ENCODE measurements around the gene TEX261.

DNA sequence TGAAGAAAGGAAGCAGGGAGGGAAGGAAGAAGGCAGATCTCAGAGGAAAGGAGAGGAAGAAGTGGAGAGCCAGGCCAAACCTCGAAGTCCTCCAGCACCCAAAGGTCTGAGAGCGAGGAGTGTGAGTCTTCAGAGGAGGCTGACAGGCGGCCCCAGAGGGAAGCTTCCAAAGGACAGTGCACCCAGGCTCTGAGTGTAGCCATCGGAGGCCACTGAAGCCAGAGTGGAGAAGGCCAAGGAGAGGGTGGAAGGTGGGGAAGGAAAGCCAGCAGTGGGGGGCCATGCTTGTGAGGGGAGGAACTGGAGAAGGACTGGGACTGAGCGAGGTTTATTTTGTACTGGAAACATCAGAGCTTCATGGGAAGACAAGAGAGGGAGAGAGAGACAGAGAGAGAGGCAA is 53.0 kb downstream of the TEX261 start:
- TF ChIP-seq CTCF (IDR thresholded peaks at IDR 0.05) = no peak
- no peak for TF ChIP-seq POLR2A (IDR thresholded peaks at IDR 0.05)

All from adrenal gland (tissue), 5 donors.